Activated CD4-positive, alpha-beta memory T cell treated with anti-CD3 and anti-CD28 coated beads, Interleukin-2, amount 10 ng/mL, durations not matched to agents 7 days and 5 days (primary cell): ENCODE data around the gene S100A2. TPM values are rescaled to one million over a fixed set of nuclear protein-coding genes. Genes with fewer than 3 reads are reported as not detected.
A peak's percentile ranks its signal among the peaks of the same experiment; 100 is the strongest.
"Not testable (repeated sequence)": the region's sequence is repeated elsewhere in the genome, so short reads cannot be mapped to it uniquely, and the experiment has no call there.

Experiments
- CTCF ChIA-PET: fragments of 350-600 bp; sonication (Branson Sonifier 250); formaldehyde crosslinking; loops from one replicate; lab custom pipeline; 2021; ENCODE audit warnings: antibody characterized with exemption, inconsistent platforms; lab: Charles Lee
- POLR2A ChIA-PET: fragments of 350-600 bp; sonication (Branson Sonifier 250); formaldehyde crosslinking; loops from one replicate; lab custom pipeline; 2021; ENCODE audit warnings: antibody characterized with exemption; lab: Charles Lee
- DNase-seq: peaks from one replicate; pipeline ENCODE4 v3.0.0-alpha.2; 2020
- H3K27ac Mint-ChIP-seq: one replicate; pipeline ENCODE4 v1.8.0; 2021; ENCODE audit warnings: mild to moderate bottlenecking, mixed read lengths
- H3K27me3 Mint-ChIP-seq: one replicate; pipeline ENCODE4 v1.8.0; 2021; ENCODE audit warnings: mixed read lengths
- H3K36me3 Mint-ChIP-seq: one replicate; pipeline ENCODE4 v1.8.0; 2021; ENCODE audit warnings: low read depth, mixed read lengths
- H3K4me1 Mint-ChIP-seq: one replicate; pipeline ENCODE4 v1.8.0; 2021; ENCODE audit warnings: mixed read lengths
- H3K4me3 Mint-ChIP-seq: one replicate; pipeline ENCODE4 v1.8.0; 2021; ENCODE audit warnings: mild to moderate bottlenecking, mixed read lengths
- H3K9me3 Mint-ChIP-seq: one replicate; pipeline ENCODE4 v1.8.0; 2021; ENCODE audit warnings: mixed read lengths
- total RNA-seq, 2 experiments: library from RNA; stranded (reverse); gene quantifications; one replicate each; pipeline ENCODE4 v1.2.3, GENCODE V29; 2021

The S100A2 gene
- total RNA-seq, 2 experiments from 2014 or later: 0.85 to 1.2 TPM

DNA sequence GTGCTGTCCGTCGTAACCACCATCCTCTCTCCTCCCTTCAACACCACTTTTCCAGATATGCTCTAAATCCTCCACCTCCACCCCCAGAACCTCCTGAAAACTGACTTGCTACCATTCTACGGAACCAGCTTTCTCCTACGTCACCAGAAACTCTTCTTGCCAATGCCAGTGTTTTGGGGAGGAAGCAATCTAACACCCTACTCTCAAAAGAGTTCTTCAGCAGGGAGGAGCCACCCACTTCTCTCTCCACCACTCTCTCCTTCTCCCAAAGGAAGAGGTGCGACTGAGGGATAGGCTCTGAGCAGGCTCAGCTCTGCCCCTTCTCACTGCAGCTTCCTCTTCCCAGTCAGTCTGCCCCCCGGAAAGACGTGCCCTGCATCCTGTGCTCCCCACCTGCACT is 6.1 kb upstream of the S100A2 start:
- Mint-ChIP-seq H3K27ac (no peak overlapping the region), H3K36me3 (no peaks in the 10 kb centered on the region), H3K4me3 (no peak overlapping the region), H3K27me3 (peaks cover under 1% of the 10 kb centered on the region), H3K9me3 (no peaks in the 10 kb centered on the region), H3K4me1 (peaks cover 50% of the 10 kb centered on the region)
- CTCF ChIA-PET: interaction anchor here (0.6 to 7.4 kb wide), 17 partner anchors 17 to 100 kb away, joined by 3 to 202 read pairs (median 6); partner anchors contain the start of genes CHTOP, S100A4, S100A5 and S100A6
- POLR2A ChIA-PET: interaction anchor here (1.2 to 6.3 kb wide), 6 partner anchors 26 to 419 kb away, joined by 3 to 138 read pairs (median 8); partner anchors contain the start of genes RPS27, S100A4 and S100A6
- DNase-seq: no peak

DNA sequence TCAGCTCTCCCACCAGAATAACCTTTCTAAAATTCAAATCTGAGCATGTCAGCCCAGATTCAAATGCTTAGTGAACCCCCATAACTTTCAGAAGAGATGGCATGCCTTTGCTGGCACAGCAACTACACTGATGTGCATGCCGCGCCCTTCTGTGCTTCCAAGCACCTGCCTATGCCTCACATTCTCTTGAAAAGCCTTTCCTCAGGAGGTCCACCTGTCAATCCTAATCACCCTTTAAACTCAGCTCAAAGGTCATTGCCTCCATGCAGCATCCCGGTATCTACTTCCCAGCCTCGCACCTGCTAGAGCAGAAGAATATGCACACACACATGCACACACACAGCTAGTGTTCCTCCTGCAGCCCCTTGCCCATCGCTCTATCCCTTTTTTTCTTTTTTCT is 5.2 kb upstream of the S100A2 start:
- ChIA-PET POLR2A (interaction anchor here (1.4 to 6.3 kb wide), 3 partner anchors 37 to 63 kb away, joined by 4 to 138 read pairs (median 20); partner anchors contain the start of genes CHTOP and S100A6), CTCF (interaction anchor here (1.1 to 7.4 kb wide), 8 partner anchors 9 to 61 kb away, joined by 3 to 202 read pairs (median 16); partner anchors contain the start of gene S100A6)
- Mint-ChIP-seq H3K4me3 (no peak overlapping the region), H3K4me1 (peaks cover 57% of the 10 kb centered on the region), H3K27me3 (no peaks in the 10 kb centered on the region), H3K9me3 (no peaks in the 10 kb centered on the region), H3K27ac (no peak overlapping the region), H3K36me3 (no peaks in the 10 kb centered on the region)
- no peak for DNase-seq

DNA sequence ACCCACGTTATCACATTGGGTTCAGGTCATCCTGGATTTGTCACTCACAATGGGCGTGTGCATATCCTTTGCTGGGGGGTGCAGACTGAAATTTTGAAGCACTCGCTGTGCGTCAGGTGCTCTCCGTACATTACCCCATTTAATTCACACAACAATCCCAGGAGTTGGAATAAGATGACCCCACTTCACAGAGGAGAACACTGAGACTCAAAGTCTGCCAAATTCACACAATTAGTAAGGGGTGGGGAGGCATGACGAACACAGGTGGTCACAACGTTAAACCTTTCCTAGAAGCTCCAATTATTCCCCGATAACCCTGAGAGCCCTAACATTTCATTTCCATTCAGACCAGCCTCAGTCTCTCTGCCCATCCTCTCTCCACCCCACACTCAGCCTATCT is 3.8 kb upstream of the S100A2 start:
- peaks cover 65% of the 10 kb centered on the region for H3K4me1 Mint-ChIP-seq
- DNase-seq: no peak

DNA sequence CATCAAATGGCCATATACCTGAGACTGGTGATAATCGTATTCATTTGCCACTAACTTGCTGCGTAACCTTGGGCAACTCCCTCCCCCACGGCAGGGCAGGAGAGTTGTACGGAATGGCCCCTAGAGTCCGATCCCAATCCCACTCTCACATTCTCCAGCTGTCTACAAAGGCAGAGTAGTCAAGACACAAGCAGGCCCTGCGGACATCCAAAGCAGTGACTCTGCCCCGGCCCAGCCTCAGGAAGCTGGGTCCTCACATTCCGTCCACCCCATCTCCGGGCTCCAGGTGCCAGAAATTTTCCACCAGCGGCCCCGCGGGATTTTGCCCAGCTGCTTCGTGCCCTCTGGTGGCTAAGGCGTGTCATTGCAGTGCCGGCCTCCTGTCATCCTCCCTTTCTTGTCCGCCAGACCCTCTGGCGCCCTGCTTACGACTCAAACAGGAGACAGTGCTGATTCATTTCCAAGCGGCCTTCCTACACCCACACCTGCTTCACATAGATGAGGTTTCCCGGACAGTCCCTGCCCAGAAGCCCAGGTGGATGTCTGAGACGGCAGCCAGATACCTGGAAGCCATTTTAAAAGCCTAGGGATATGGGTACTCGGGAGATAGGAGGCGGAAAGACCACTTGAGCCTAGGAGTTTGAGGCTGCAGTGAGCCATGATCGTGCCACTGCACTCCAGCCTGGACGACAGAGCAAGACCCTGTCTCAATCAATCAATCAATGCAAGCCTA is 2.9 kb upstream of the S100A2 start:
- H3K27ac Mint-ChIP-seq: peak overlapping the region; percentile 50
- peak overlapping the region; percentile 60 for H3K4me3 Mint-ChIP-seq
- H3K4me1 Mint-ChIP-seq: peaks cover 63% of the 10 kb centered on the region
- no peaks in the 10 kb centered on the region for H3K9me3 Mint-ChIP-seq
- peak; percentile 86 for DNase-seq
- ChIA-PET CTCF (interaction anchor here (0.6 to 7.4 kb wide), 14 partner anchors 9 to 73 kb away, joined by 3 to 202 read pairs (median 8); partner anchors contain the start of genes CHTOP, S100A4, S100A5 and S100A6), POLR2A (interaction anchor here (0.6 to 6.3 kb wide), 10 partner anchors 16 to 65 kb away, joined by 3 to 138 read pairs (median 5); partner anchors contain the start of genes CHTOP, S100A4, S100A5 and S100A6)
- no peaks in the 10 kb centered on the region for H3K27me3 Mint-ChIP-seq
- no peaks in the 10 kb centered on the region for H3K36me3 Mint-ChIP-seq

More for the DNA sequence above, 3.8 kb upstream of the S100A2 start:
- H3K27me3 Mint-ChIP-seq: no peaks in the 10 kb centered on the region
- H3K9me3 Mint-ChIP-seq: no peaks in the 10 kb centered on the region
- ChIA-PET CTCF (interaction anchor here (1.4 to 7.4 kb wide), 6 partner anchors 10 to 74 kb away, joined by 4 to 202 read pairs (median 14); partner anchors contain the start of gene S100A6), POLR2A (interaction anchor here (1.4 to 6.3 kb wide), 5 partner anchors 36 to 65 kb away, joined by 4 to 138 read pairs (median 15); partner anchors contain the start of genes CHTOP and S100A6)
- no peaks in the 10 kb centered on the region for H3K36me3 Mint-ChIP-seq
- no peak overlapping the region for H3K27ac Mint-ChIP-seq
- H3K4me3 Mint-ChIP-seq: no peak overlapping the region

DNA sequence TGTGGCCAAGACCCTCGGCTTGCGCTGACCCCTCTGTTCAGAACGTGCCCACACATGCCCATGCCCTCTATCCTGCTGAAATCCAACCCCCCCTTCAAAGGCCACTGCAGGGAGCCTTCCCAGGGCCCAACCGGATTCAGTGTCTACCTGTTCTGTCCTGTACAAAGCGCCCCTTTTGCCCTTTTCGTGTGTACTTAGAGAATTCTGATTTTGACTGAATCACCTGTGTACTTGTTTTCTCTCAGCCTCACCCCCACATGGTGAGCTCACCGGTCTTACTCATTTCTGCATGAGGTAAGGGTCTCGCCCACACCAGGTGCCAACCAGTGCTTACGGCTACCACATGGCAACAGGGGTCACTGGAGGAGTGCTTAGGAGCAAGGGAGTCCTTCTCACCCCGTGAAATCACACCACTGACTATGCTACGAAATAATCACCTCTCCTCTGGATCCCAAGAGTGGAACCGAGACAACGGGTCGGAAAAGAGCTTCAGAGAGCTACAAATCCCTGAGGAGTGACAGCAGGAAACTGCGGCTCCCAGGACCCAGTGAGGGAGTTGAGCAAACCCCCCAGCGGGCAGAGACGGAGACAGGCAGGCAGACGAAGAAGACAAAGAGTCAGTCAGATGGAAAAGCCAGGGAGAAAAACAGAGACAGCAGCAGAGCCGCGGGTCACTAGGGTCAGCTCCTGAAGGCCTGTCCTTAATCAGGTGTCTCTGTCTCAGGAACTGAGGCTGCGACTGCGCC is 2.1 kb upstream of the S100A2 start:
- peak; percentile 24 for DNase-seq
- Mint-ChIP-seq H3K36me3 (no peaks in the 10 kb centered on the region), H3K4me3 (no peak overlapping the region), H3K9me3 (no peaks in the 10 kb centered on the region), H3K27me3 (no peaks in the 10 kb centered on the region), H3K4me1 (peaks cover 56% of the 10 kb centered on the region), H3K27ac (peak overlapping the region; percentile 66)
- ChIA-PET CTCF (interaction anchor here (0.6 to 7.4 kb wide), 14 partner anchors 8 to 67 kb away, joined by 3 to 202 read pairs (median 8); partner anchors contain the start of genes CHTOP, S100A4, S100A5 and S100A6), POLR2A (interaction anchor here (0.6 to 6.3 kb wide), 9 partner anchors 22 to 66 kb away, joined by 3 to 138 read pairs (median 5); partner anchors contain the start of genes CHTOP, S100A4, S100A5 and S100A6)

DNA sequence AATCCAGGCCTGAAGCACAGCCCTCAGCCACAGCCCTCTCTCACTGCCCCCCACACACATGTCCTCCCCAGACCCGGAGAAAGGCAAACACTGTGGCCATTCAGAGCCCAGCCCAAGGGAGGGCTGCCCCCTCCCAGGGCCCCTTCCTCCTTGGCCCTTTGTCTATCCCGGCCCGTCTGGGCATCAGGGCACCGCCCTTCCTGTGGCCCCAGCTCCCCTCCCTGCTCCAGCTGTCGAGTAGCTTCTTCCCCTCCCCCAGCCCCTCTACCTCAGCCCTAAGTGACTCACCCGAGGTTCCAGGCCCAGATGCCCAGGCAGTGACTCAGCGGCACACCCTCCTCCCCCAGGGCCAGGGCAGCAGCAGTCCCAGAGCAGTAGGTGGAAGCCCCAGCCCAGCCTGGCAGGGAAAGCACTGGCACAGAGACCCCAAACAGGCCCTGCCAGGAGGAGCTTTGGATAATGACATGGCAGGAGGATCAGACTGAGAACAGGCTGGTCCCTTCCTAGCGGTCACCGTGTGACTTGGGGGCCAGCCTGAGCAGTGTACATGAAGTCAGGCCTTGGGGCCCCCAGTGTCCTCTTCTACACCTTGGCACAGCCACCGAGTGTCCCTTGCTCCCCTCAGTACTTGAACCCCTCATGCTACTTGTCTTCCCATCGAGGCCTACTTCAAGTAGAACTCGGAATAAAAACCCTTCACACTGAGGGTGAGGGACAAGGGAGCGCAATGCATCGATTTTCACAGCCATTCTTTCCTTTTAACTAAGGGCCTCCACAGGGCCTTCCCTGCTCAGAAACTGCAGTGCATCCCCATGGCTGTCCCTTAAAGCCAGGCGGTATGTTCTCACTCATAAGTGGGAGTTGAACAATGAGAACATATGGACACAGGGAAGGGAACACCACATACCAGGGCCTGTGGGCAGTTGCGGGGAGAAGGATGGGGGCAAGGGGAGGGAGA is 1.0 kb upstream of the S100A2 start:
- no peaks in the 10 kb centered on the region for H3K27me3 Mint-ChIP-seq
- H3K9me3 Mint-ChIP-seq: no peaks in the 10 kb centered on the region
- peak; percentile 92 for DNase-seq
- ChIA-PET CTCF (interaction anchor here (0.6 to 5.4 kb wide), 10 partner anchors 15 to 56 kb away, joined by 3 to 99 read pairs (median 5); partner anchors contain the start of genes S100A4, S100A5 and S100A6), POLR2A (interaction anchor here (0.8 to 8.2 kb wide), 16 partner anchors 10 to 424 kb away, joined by 3 to 188 read pairs (median 5); partner anchors contain the start of genes CHTOP, RPS27, S100A4 and S100A5)
- H3K4me3 Mint-ChIP-seq: peak overlapping the region; percentile 44
- peaks cover 47% of the 10 kb centered on the region for H3K4me1 Mint-ChIP-seq
- peak overlapping the region; percentile 100 for H3K27ac Mint-ChIP-seq
- H3K36me3 Mint-ChIP-seq: no peaks in the 10 kb centered on the region

DNA sequence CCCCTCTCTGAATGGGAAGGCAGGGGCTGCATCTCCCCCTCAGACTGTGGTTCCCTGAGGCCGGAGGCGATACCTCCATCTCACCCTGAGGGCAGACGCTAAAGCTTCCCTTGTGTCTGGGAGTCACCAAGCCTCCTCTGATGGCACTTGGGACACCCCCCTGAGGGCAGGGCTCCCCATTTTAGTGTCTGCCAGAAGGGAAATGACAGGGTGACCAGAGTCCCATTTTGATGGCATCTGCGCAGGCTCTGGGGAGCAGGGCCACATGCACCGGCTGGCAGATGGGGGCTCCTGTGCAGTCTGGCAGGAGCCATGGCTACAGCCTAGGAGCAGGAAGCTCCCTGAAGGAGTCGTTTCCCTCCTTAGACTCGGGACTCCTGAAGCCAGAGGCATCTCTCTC is 1.7 kb downstream of the S100A2 start:
- CTCF ChIA-PET: interaction anchor here (5.4 kb wide), 1 partner anchor 30 kb away, joined by 99 read pairs; the partner anchor contains the start of gene S100A6
- H3K4me3 Mint-ChIP-seq: no peak overlapping the region
- H3K36me3 Mint-ChIP-seq: no peaks in the 10 kb centered on the region
- no peak overlapping the region for H3K27ac Mint-ChIP-seq
- no peaks in the 10 kb centered on the region for H3K9me3 Mint-ChIP-seq
- no peaks in the 10 kb centered on the region for H3K27me3 Mint-ChIP-seq
- H3K4me1 Mint-ChIP-seq: peaks cover 37% of the 10 kb centered on the region
- POLR2A ChIA-PET: interaction anchor here (0.6 to 8.2 kb wide), 5 partner anchors 15 to 30 kb away, joined by 3 to 188 read pairs (median 43); partner anchors contain the start of genes S100A3, S100A4, S100A5 and S100A6
- no peak for DNase-seq

DNA sequence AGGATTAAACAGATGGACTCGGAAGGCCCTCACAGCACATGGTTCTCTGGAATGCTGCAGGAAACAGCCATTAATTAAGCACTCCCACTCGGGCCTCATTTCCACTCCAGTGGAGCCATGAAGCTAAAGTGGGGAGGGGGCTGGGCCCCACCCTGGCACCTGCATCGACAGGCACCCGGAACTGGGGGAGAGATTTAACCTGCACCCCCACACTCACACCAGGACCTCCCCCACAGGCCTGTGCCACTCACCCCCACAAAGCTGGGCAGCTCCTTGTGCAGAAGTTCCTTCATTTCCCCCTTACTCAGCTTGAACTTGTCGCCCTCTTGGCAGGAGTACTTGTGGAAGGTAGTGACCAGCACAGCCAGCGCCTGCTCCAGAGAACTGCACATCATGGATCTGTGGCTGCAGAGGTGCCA is 2.2 kb downstream of the S100A2 start:
- Mint-ChIP-seq H3K9me3 (no peaks in the 10 kb centered on the region), H3K27me3 (no peaks in the 10 kb centered on the region), H3K4me3 (no peak overlapping the region), H3K4me1 (peaks cover 33% of the 10 kb centered on the region), H3K36me3 (no peaks in the 10 kb centered on the region), H3K27ac (no peak overlapping the region)
- no peak for DNase-seq
- ChIA-PET POLR2A (interaction anchor here (0.6 to 8.2 kb wide), 5 partner anchors 14 to 29 kb away, joined by 3 to 188 read pairs (median 43); partner anchors contain the start of genes S100A3, S100A4, S100A5 and S100A6), CTCF (interaction anchor here (5.4 kb wide), 1 partner anchor 30 kb away, joined by 99 read pairs; the partner anchor contains the start of gene S100A6)

DNA sequence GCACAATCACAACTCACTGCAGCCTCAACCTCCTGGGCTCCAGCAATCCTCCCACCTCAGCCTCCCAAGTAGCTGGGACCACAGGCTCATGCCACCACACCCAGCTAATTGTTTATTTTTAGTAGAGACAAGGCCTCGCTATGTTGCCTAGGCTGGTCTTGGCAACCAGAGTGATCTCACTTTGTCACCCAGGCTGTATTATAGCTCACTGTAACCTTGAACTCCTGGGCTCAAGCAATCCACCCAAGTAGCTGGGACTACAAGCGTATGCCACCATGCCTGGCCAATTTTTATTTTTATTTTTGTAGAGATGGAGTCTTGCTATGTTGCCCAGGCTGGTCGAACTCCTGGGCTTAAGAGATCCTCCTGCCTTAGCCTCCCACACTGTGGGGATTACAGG is 3.6 kb downstream of the S100A2 start:
- ChIA-PET CTCF (interaction anchor here (0.8 to 5.4 kb wide), 5 partner anchors 9 to 55 kb away, joined by 3 to 99 read pairs (median 3); partner anchors contain the start of gene S100A6), POLR2A (interaction anchor here (1.2 to 8.2 kb wide), 3 partner anchors 17 to 28 kb away, joined by 4 to 188 read pairs (median 100); partner anchors contain the start of genes S100A4, S100A5 and S100A6)
- not testable (repeated sequence) for H3K27ac Mint-ChIP-seq, H3K36me3 Mint-ChIP-seq, H3K9me3 Mint-ChIP-seq, H3K27me3 Mint-ChIP-seq, DNase-seq, H3K4me3 Mint-ChIP-seq
- H3K4me1 Mint-ChIP-seq: peaks cover 19% of the 10 kb centered on the region

DNA sequence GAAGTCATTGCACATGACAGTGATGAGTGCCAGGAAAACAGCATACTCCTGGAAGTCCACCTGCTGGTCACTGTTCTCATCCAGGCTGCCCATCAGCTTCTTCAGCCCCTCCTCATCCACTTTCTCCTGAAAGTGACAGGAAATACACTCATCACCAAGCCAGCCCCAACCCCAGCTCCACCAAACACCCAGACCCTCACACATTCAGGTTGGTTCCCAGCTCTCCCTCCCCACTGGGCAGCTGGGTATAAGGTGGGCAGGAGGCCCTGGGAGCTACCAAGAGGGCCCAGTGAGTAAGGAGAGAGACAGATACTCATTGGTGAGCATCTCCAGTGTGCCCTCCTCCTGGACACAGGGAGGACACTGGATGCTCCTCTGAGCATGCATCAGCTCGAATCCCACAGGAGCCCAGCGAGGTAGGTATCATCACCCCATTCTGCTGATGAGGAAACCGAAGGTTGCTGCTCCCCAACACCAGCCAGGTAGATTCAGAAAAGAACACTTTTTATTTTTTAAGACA is 4.1 kb downstream of the S100A2 start:
- Mint-ChIP-seq H3K36me3 (no peaks in the 10 kb centered on the region), H3K9me3 (no peaks in the 10 kb centered on the region), H3K27me3 (no peaks in the 10 kb centered on the region), H3K4me3 (no peak overlapping the region), H3K27ac (peak overlapping the region; percentile 44), H3K4me1 (peaks cover 14% of the 10 kb centered on the region)
- DNase-seq: no peak
- CTCF ChIA-PET: interaction anchor here (0.8 to 5.4 kb wide), 4 partner anchors 9 to 28 kb away, joined by 3 to 99 read pairs (median 3); partner anchors contain the start of gene S100A6
- POLR2A ChIA-PET: interaction anchor here (1.2 to 8.2 kb wide), 4 partner anchors 10 to 27 kb away, joined by 4 to 188 read pairs (median 52); partner anchors contain the start of genes S100A4, S100A5 and S100A6
